K562 (cell line): ENCODE data around the gene C2. TPM values are rescaled to one million over a fixed set of nuclear protein-coding genes. Genes with fewer than 3 reads are reported as not detected.

ENCODE experiments used
- CCAR2 ChIP-seq: fragments of 200-400 bp; formaldehyde crosslinking; IDR thresholded peaks from 2 replicates; pipeline ENCODE4 v1.6.1; 2017; ENCODE audit warnings: mild to moderate bottlenecking, low read depth, low read length
- FOXA3 ChIP-seq, 2 experiments: fragments of 450-650 bp in 1 of 2; sonication (generic) in 1 of 2; formaldehyde crosslinking; IDR thresholded peaks in 1 of 2; conservative IDR thresholded peaks in 1 of 2; 2 replicates each; pipeline versions ENCODE4 v1.4.0 to v1.8.0; 2020 to 2022; ENCODE audit warnings: mild to moderate bottlenecking in 2 of 2, missing genetic modification reagents in 1 of 2
- GATAD2A ChIP-seq: fragments of 450-650 bp; IDR thresholded peaks from 2 replicates; pipeline ENCODE4 v1.6.1; 2017
- HBP1 ChIP-seq: fragments of 450-650 bp; formaldehyde crosslinking; IDR thresholded peaks from 2 replicates; pipeline ENCODE4 v1.4.0; 2022; ENCODE audit warnings: missing genetic modification characterization
- HCFC1 ChIP-seq: IDR thresholded peaks from 2 replicates; pipeline ENCODE4 v1.6.1; 2012; ENCODE audit warnings: low read depth, low read length, improper control_type of control experiment
- HDGF ChIP-seq: fragments of 450-650 bp; IDR thresholded peaks from 2 replicates; pipeline ENCODE4 v1.6.1; 2016
- KLF10 ChIP-seq: fragments of 250-450 bp; sonication (Bioruptor Pico); IDR thresholded peaks from 2 replicates; pipeline ENCODE4 v1.6.1; 2021; ENCODE audit warnings: matching md5 sums
- MAZ ChIP-seq, 2 experiments: fragments of 450-650 bp in 1 of 2; sonication (generic) in 1 of 2; formaldehyde crosslinking; IDR thresholded peaks in 1 of 2; conservative IDR thresholded peaks in 1 of 2; 2 replicates each; pipeline versions ENCODE4 v1.4.0 to v1.5.0; 2020; ENCODE audit warnings: mild to moderate bottlenecking in 1 of 2, missing genetic modification reagents in 1 of 2
- MITF ChIP-seq: IDR thresholded peaks from 2 replicates; pipeline ENCODE4 v1.6.1; 2014; ENCODE audit warnings: antibody characterized with exemption
- MYC ChIP-seq, 2 experiments: fragments of 250-450 bp in 1 of 2; sonication (Bioruptor Pico) in 1 of 2; IDR thresholded peaks; 2 replicates each; pipeline versions ENCODE4 v1.5.1 to v1.6.1; 2012 to 2021; ENCODE audit warnings: low read depth in 2 of 2, borderline replicate concordance in 1 of 2, improper control_type of control experiment in 1 of 2, low read length in 1 of 2, mild to moderate bottlenecking in 1 of 2, moderate library complexity in 1 of 2
- NCOA1 ChIP-seq: fragments of 450-650 bp; IDR thresholded peaks from 2 replicates; pipeline ENCODE4 v1.6.1; 2016; ENCODE audit warnings: low read depth
- NR2F6 ChIP-seq: fragments of 450-650 bp; formaldehyde crosslinking; IDR thresholded peaks from 2 replicates; pipeline ENCODE4 v1.4.0; 2020; ENCODE audit warnings: mild to moderate bottlenecking
- PHF8 ChIP-seq: fragments of 200-600 bp; sonication (generic); IDR thresholded peaks from 2 replicates; pipeline ENCODE4 v1.6.1; 2012; ENCODE audit warnings: mixed run types, mild to moderate bottlenecking, inconsistent platforms, low read length, moderate library complexity, borderline replicate concordance
- RBM14 ChIP-seq: fragments of 200-400 bp; formaldehyde crosslinking; IDR thresholded peaks from 2 replicates; pipeline ENCODE4 v1.6.1; 2018; ENCODE audit warnings: low read depth, mild to moderate bottlenecking, low read length, moderate library complexity, borderline replicate concordance; ENCODE audit not compliant: insufficient read depth
- SRF ChIP-seq, 2 experiments: fragments of 250-450, 450-650 bp in 1 of 2; sonication (Bioruptor Pico) in 1 of 2; sonication (generic) in 1 of 2; formaldehyde crosslinking; IDR thresholded peaks; 2 replicates each; pipeline versions ENCODE4 v1.5.0 to v1.5.1; 2020 to 2022; ENCODE audit warnings: mild to moderate bottlenecking in 1 of 2, missing genetic modification reagents in 1 of 2
- UBTF ChIP-seq, 2 experiments: IDR thresholded peaks; 2 replicates each; pipeline ENCODE4 v1.6.1; 2012; ENCODE audit warnings: improper control_type of control experiment in 2 of 2, low read depth in 2 of 2, low read length in 2 of 2, borderline replicate concordance in 1 of 2
- ZNF212 ChIP-seq: fragments of 450-650 bp; formaldehyde crosslinking; IDR thresholded peaks from 2 replicates; pipeline ENCODE4 v1.4.0; 2020; ENCODE audit warnings: mild to moderate bottlenecking
- polyA plus RNA-seq, 8 experiments: library from polyadenylated mRNA; depleted of rRNA in 4 of 8; stranded (reverse) in 5 of 8; unstranded in 3 of 8; fragments of >200 nt; fragmentation: Nextera tagmentation in 2 of 8; fragmentation: Illumina TruSeq in 1 of 8; extraction: Ambion mirVana in 2 of 8; extraction: Trizol in 1 of 8; gene quantifications; 2 replicates each; pipeline versions ENCODE4 v1.2.1 to v1.2.3, GENCODE V29; 2011 to 2014; ENCODE audit warnings: inconsistent platforms in 1 of 8, missing spikeins in 1 of 8
- total RNA-seq, 7 experiments: library from RNA; depleted of rRNA in 6 of 7; stranded (reverse); fragments of >200 nt in 6 of 7; fragmentation: Illumina TruSeq in 2 of 7; extraction: Trizol in 2 of 7; gene quantifications; 2 replicates each; pipeline versions ENCODE4 v1.2.1 to v1.2.3, GENCODE V29; 2011 to 2021; ENCODE audit warnings: low replicate concordance in 1 of 7
- TF ChIP-seq, protein P1 (sequence below): sonication (generic); formaldehyde crosslinking; IDR thresholded peaks from 2 replicates; pipeline ENCODE4 v1.5.0; 2020; ENCODE audit warnings: missing genetic modification reagents
- TF ChIP-seq, protein P2 (sequence below): sonication (generic); formaldehyde crosslinking; IDR thresholded peaks from 2 replicates; pipeline ENCODE4 v1.8.0; 2022; ENCODE audit warnings: mild to moderate bottlenecking, missing genetic modification reagents, borderline replicate concordance

The C2 gene
- total and polyA plus RNA-seq, 9 of the 15 experiments (the other 6 are each of a cell fraction or from before 2014, with no cell fraction given): 0.05 to 1.1 (median 0.39) TPM; not detected in 1

GRCh38 chr6:31901415-31901952, 26.0 kb upstream of the C2 start (continued):
- TF ChIP-seq ZNF212: no peak
- peak; percentile 13; the same call in 1 of the 2 replicates for TF ChIP-seq GATAD2A
- TF ChIP-seq SRF (CRISPR knock-in tag; IDR thresholded peaks at IDR 0.05): no peak
- TF ChIP-seq KLF10: no peak
- no peak for TF ChIP-seq HDGF
- no peak for TF ChIP-seq HBP1 (CRISPR knock-in tag)
- TF ChIP-seq CCAR2: no peak
- TF ChIP-seq UBTF (IDR thresholded peaks at IDR 0.05; ENCODE audit: borderline replicate concordance in 1 of 2, low read depth in 2 of 2, low read length in 2 of 2): no peak
- TF ChIP-seq HCFC1: no peak
- TF ChIP-seq, protein P1, sequence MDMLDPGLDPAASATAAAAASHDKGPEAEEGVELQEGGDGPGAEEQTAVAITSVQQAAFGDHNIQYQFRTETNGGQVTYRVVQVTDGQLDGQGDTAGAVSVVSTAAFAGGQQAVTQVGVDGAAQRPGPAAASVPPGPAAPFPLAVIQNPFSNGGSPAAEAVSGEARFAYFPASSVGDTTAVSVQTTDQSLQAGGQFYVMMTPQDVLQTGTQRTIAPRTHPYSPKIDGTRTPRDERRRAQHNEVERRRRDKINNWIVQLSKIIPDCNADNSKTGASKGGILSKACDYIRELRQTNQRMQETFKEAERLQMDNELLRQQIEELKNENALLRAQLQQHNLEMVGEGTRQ (CRISPR knock-in tag): 0 out of 2 replicates have a peak, but pooled peaks have one; percentile 16
- TF ChIP-seq PHF8: no peak; the same call in 1 of the 2 replicates
- peak; percentile 19 to 77 for TF ChIP-seq MAZ (CRISPR knock-in tag; conservative IDR thresholded peaks at IDR 0.05 in 1 of 2, IDR thresholded peaks at IDR 0.05 in 1 of 2)
- no peak for TF ChIP-seq MYC (IDR thresholded peaks at IDR 0.05; ENCODE audit: low read depth, low read length)
- TF ChIP-seq MYC (CRISPR knock-in tag; IDR thresholded peaks at IDR 0.05; ENCODE audit: borderline replicate concordance, low read depth): peak; percentile 86; the same call in 1 of the 2 replicates
- no peak for TF ChIP-seq RBM14
- TF ChIP-seq, protein P2, sequence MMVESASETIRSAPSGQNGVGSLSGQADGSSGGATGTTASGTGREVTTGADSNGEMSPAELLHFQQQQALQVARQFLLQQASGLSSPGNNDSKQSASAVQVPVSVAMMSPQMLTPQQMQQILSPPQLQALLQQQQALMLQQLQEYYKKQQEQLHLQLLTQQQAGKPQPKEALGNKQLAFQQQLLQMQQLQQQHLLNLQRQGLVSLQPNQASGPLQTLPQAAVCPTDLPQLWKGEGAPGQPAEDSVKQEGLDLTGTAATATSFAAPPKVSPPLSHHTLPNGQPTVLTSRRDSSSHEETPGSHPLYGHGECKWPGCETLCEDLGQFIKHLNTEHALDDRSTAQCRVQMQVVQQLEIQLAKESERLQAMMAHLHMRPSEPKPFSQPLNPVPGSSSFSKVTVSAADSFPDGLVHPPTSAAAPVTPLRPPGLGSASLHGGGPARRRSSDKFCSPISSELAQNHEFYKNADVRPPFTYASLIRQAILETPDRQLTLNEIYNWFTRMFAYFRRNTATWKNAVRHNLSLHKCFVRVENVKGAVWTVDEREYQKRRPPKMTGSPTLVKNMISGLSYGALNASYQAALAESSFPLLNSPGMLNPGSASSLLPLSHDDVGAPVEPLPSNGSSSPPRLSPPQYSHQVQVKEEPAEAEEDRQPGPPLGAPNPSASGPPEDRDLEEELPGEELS (CRISPR knock-in tag): no peak
- TF ChIP-seq NCOA1: no peak
- TF ChIP-seq FOXA3 (CRISPR knock-in tag; conservative IDR thresholded peaks at IDR 0.05 in 1 of 2, IDR thresholded peaks at IDR 0.05 in 1 of 2): no peak
- TF ChIP-seq MITF: no peak
- TF ChIP-seq NR2F6 (CRISPR knock-in tag): no peak
